ENCODE measurements around the gene SLC47A2.

SLC47A2 gene

DNA sequence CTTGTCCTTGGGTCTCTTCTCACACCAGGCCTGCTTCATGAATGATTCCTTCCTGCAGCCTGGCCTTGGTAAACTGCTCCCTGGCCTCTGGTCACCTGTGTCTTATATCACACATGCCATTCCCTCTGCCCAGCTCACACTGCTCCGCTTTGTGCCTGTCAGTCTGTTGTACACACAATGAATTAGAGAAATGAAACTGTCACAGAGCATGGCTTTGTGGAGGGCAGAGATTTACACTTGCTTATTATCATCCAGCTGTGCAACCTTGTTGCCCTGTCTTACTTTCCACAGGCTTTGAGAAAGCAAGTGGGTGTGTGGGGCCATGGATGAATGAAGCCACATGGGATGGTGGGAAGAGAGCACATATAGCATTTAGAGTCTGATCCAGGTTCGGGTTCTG is 45.5 kb downstream of the SLC47A2 start:
- TF ChIP-seq, protein P1, sequence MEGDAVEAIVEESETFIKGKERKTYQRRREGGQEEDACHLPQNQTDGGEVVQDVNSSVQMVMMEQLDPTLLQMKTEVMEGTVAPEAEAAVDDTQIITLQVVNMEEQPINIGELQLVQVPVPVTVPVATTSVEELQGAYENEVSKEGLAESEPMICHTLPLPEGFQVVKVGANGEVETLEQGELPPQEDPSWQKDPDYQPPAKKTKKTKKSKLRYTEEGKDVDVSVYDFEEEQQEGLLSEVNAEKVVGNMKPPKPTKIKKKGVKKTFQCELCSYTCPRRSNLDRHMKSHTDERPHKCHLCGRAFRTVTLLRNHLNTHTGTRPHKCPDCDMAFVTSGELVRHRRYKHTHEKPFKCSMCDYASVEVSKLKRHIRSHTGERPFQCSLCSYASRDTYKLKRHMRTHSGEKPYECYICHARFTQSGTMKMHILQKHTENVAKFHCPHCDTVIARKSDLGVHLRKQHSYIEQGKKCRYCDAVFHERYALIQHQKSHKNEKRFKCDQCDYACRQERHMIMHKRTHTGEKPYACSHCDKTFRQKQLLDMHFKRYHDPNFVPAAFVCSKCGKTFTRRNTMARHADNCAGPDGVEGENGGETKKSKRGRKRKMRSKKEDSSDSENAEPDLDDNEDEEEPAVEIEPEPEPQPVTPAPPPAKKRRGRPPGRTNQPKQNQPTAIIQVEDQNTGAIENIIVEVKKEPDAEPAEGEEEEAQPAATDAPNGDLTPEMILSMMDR (IDR thresholded peaks at IDR 0.05), result no peak

DNA sequence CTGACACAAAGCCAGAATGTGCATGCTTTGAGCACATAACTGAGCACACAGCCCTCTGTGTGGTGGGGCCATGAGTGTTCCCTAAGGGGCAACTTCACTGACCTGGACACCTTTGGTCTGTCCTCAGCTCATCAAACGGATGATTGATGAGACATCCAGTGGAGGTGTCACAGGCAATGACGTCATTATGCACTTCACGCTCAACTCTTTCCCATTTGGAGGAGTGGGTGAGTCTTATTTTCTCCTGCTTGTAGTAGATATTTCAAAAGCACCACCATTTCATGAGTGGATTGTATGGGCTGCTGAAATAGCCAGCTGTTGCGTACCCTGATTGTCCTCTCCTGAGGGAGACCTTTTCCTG is 51.6 kb downstream of the SLC47A2 start:
- TF ChIP-seq, protein P1 (IDR thresholded peaks at IDR 0.05), result no peak

DNA sequence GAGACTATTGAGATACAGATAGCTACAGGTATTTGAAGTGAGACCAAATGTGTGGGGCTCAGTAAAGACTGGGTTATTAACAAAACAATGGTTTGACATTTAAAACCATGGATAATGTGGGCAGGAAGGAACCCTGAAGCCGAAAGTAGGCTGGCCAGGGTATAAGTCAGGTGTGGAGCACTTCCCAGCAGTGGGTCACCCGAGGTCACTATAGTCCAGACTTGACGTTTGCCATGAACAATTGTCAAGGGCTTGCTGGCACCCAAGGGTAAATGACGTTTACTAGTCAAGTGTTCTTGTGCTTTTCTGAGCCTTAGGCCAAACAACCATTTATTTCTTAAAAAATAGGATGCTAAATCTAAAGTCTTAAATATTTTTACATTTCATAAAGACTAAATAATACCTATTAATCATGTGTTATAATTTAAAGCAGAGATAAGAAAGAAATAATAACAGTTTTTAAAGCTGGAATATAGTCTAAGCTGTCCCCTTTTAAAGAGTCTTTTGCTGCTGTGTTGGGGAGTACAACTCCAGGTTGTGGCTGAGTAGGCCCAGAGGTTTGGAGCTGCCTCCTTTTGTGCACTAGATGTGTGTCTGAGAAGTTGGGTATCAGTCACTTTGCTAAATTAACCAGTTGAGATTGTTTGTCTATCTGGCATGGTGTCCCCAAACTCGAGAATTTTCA is 52.1 kb downstream of the SLC47A2 start:
- TF ChIP-seq, protein P1 (IDR thresholded peaks at IDR 0.05), result no peak

DNA sequence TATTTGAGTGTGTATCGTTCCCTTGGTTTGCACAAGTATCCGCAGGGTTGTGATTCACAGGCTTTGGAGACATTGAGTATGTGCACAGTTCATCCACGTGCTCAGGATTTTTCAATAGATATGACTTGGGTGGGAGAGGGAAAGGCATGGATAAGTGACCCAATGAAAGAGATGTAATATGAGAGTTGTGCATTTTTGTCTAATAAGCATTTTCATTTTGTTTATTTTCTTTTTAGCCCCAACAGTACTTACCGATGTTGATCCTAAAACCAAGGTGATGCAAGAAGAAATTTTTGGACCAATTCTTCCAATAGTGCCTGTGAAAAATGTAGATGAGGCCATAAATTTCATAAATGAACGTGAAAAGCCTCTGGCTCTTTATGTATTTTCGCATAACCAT is 53.3 kb downstream of the SLC47A2 start:
- TF ChIP-seq, protein P1 (IDR thresholded peaks at IDR 0.05), result no peak

DNA sequence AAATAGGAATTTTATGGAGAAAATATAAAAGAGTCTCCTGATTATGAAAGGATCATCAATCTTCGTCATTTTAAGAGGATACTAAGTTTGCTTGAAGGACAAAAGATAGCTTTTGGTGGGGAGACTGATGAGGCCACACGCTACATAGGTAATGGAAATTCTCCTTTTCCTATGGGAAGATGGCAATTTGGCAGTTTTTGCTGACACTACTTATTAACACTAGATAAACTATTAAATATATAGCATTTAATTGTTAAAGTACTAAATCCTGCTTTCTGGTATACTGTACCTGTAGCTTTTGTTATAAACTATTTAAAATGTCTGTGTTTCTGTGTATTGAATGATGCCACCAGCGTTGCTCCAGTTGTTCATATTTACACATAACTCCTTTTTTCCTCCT is 55.3 kb downstream of the SLC47A2 start:
- TF ChIP-seq, protein P1 (IDR thresholded peaks at IDR 0.05), result no peak

DNA sequence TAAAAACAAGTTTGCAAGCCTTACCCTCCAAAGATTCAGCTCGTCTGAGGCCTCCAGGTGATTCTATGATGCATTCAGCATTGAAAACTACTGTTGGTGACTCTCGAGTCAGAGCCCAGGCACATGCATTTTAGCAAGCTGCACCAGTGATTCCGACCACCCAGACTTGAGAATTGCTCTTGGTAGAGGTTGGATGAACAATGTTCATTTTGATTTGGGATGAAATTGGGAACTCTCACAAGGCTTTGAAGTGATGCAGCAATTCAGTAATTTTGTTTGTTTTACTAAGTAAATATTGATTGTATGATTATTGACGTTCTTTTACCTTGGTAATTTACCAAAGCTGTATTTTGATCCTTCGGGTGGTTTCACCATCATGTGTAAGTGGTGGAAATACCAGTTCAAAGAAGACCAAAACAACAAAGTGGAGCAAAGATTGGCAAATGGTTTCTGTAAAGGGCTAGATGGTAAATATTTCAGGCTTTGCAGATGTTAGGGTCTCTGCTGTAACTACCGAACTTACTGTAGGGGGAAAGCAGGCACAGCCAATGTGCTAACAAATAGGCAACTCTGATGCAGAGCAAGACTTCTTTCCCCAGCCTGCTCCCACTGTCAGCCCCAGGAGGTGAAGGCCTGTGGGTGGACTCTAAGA is 56.0 kb downstream of the SLC47A2 start:
- TF ChIP-seq, protein P1 (IDR thresholded peaks at IDR 0.05), result no peak

DNA sequence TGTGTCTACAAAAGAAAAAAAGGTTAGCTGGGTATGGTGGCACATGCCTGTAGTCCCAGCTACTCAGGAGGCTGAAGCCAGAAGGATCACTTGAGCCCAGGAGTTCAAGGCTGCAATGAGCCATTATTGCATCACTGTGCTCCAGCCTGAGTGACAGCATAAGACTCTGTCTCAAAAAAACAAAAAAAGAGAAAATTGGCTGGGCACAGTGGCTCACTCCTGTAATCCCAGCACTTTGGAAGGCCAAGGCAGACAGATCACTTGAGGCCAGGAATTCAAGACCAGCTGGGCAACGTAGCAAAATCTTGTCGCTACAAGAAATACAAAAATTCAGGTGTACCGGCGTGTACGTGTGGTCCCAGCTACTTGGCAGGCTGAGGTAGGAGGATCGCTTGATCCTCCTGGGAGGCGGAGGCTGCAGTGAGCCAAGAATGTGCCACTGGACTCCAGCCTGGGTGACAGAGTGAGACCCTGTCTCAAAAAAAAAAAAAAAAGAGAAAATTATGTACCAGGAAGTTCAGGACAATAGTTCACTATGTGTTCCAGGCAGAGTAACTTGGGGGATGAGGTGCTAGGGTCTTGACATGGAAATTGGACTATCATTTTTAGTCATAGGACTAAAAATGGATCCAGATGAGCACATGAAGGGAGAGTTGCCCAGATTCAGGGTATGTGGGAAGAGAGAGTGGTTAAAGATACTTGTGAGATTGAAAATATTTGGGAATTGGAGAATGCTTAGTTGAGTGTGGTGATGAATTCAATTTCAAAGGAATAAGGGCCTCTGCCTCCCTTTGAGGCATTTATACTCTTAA is 56.8 kb downstream of the SLC47A2 start:
- TF ChIP-seq, protein P1 (IDR thresholded peaks at IDR 0.05), result no peak
